GM12878 (cell line): ENCODE data around the gene M1AP. TPM values are rescaled to one million over a fixed set of nuclear protein-coding genes. Genes with fewer than 3 reads are reported as not detected.

ENCODE experiments used
- ATAC-seq: fragments of 200-7000 bp; cut with Tn5 transposase; 3 replicates; pipeline ENCODE4 v1.9.1; 2020; ENCODE audit warnings: mild to moderate bottlenecking, moderate library complexity
- BruUV-seq: library from RNA; stranded (reverse); fragments of 400-500 nt; replicated peaks from 2 replicates; lab custom pipeline; 2021; lab: Mats Ljungman, UMichigan
- CTCF ChIA-PET: fragments of 300-600 bp; sonication (Branson Sonifier 250); formaldehyde crosslinking; extraction: SDS; loops from one replicate; lab custom pipeline; 2021; ENCODE audit warnings: inconsistent platforms; lab: Yijun Ruan, JAX
- POLR2A ChIA-PET: fragments of 350-600 bp; formaldehyde crosslinking; extraction: SDS; loops from one replicate; lab custom pipeline; 2021; ENCODE audit warnings: inconsistent platforms; lab: Charles Lee
- RAD21 ChIA-PET: fragments of 300-600 bp; sonication (Branson Sonifier 250); formaldehyde crosslinking; loops from one replicate; lab custom pipeline; 2023; ENCODE audit warnings: antibody characterized with exemption; ENCODE audit not compliant: unreplicated experiment; lab: Charles Lee
- SMC1A ChIA-PET: fragments of 300-600 bp; sonication (Branson Sonifier 250); formaldehyde crosslinking; loops from one replicate; lab custom pipeline; 2023; ENCODE audit not compliant: unreplicated experiment, uncharacterized antibody; lab: Charles Lee
- DNase-seq: peaks from one replicate; pipeline ENCODE4 v3.0.0-alpha.2; 2011; ENCODE audit warnings: low read depth, low spot score
- FAIRE-seq: peaks from 3 replicates; lab custom pipeline; 2011; peaks lifted over from hg19 to GRCh38; lab: Jason Lieb, UNC
- H2AFZ ChIP-seq: 2 replicates; pipeline ENCODE4 v1.6.0; 2011; ENCODE audit warnings: low read depth, low read length, control low read depth; ENCODE audit not compliant: control insufficient read depth
- H3K27ac ChIP-seq: 2 replicates; pipeline ENCODE4 v1.5.1; 2011; ENCODE audit warnings: control low read depth; ENCODE audit not compliant: control insufficient read depth, insufficient read depth
- H3K27me3 ChIP-seq, 2 experiments: replicated peaks in 1 of 2; 2 replicates each; pipeline versions ENCODE4 v1.6.0 to v1.6.1; 2011; ENCODE audit warnings: low read length in 1 of 2; ENCODE audit not compliant: control insufficient read depth in 2 of 2, insufficient read depth in 2 of 2
- H3K36me3 ChIP-seq, 2 experiments: 2 replicates each; pipeline ENCODE4 v1.5.1; 2011; ENCODE audit warnings: low read length in 1 of 2; ENCODE audit not compliant: control insufficient read depth in 2 of 2, insufficient read depth in 2 of 2
- H3K4me1 ChIP-seq: 2 replicates; pipeline ENCODE4 v1.6.1; 2011; ENCODE audit warnings: mild to moderate bottlenecking, low read length, moderate library complexity, mixed read lengths; ENCODE audit not compliant: control insufficient read depth, insufficient read depth
- H3K4me2 ChIP-seq: 2 replicates; pipeline ENCODE4 v1.6.0; 2011; ENCODE audit warnings: control low read depth; ENCODE audit not compliant: control insufficient read depth, insufficient read depth
- H3K4me3 ChIP-seq: fragments of 200-600 bp; sonication (generic); 2 replicates; pipeline ENCODE4 v1.5.1; 2016
- H3K79me2 ChIP-seq: 2 replicates; pipeline ENCODE4 v1.6.0; 2011; ENCODE audit warnings: low read length; ENCODE audit not compliant: control insufficient read depth, insufficient read depth
- H3K9ac ChIP-seq: 2 replicates; pipeline ENCODE4 v1.8.0; 2011; ENCODE audit warnings: low read length, control low read depth, mixed read lengths; ENCODE audit not compliant: control insufficient read depth, insufficient read depth
- H3K9me3 ChIP-seq: replicated peaks from 3 replicates; pipeline ENCODE4 v1.5.1; 2011; ENCODE audit warnings: mild to moderate bottlenecking, low read length; ENCODE audit not compliant: control insufficient read depth, insufficient read depth
- H4K20me1 ChIP-seq: 2 replicates; pipeline ENCODE4 v1.6.0; 2011; ENCODE audit not compliant: control insufficient read depth, insufficient read depth
- IKZF2 ChIP-seq, 2 experiments: fragments of 450-650 bp; IDR thresholded peaks; 2 replicates each; pipeline ENCODE4 v1.6.1; 2017; ENCODE audit warnings: mild to moderate bottlenecking in 2 of 2, moderate library complexity in 2 of 2
- IRF4 ChIP-seq: IDR thresholded peaks from 2 replicates; pipeline ENCODE4 v1.6.1; 2011; ENCODE audit warnings: low read depth, low read length
- KDM1A ChIP-seq: fragments of 200-600 bp; sonication (generic); IDR thresholded peaks from 2 replicates; pipeline ENCODE4 v1.6.1; 2016; ENCODE audit warnings: borderline replicate concordance
- PML ChIP-seq: IDR thresholded peaks from 2 replicates; pipeline ENCODE4 v1.6.1; 2012; ENCODE audit warnings: low read length, inconsistent platforms
- RAD51 ChIP-seq: fragments of 450-650 bp; IDR thresholded peaks from 2 replicates; pipeline ENCODE4 v1.6.1; 2016; ENCODE audit warnings: moderate library complexity, mild to moderate bottlenecking, inconsistent platforms
- SREBF2 ChIP-seq: IDR thresholded peaks from 2 replicates; pipeline ENCODE4 v1.6.1; 2012; ENCODE audit warnings: mild to moderate bottlenecking, low read length
- ZNF622 ChIP-seq: fragments of 450-650 bp; IDR thresholded peaks from 2 replicates; pipeline ENCODE4 v1.6.1; 2017; ENCODE audit warnings: mild to moderate bottlenecking, inconsistent platforms
- WGBS: methylation state at CpG from one replicate; pipeline ENCODE4 v1.1.6; 2016; ENCODE audit warnings: low lambda C conversion rate; ENCODE audit not compliant: insufficient replicate concordance, insufficient coverage; ENCODE audit errors: missing lambda C conversion rate; 5-methylcytosine and 5-hydroxymethylcytosine counted together
- in situ Hi-C: fragments of 300-500 bp; cut with MboI; formaldehyde crosslinking; loops from 9 replicates; pipeline ENCODE4 v1.14.3; 2018; ENCODE audit warnings: mixed read lengths
- intact Hi-C: fragments of 100-400 bp; cut with micrococcal nuclease; formaldehyde crosslinking; loops from one replicate; pipeline ENCODE4 v1.14.2; 2022; ENCODE audit not compliant: unreplicated experiment
- polyA plus RNA-seq, 11 experiments: library from polyadenylated mRNA; depleted of rRNA in 4 of 11; unstranded in 6 of 11; stranded (reverse) in 5 of 11; fragments of >200 nt; fragmentation: Nextera tagmentation in 4 of 11; fragmentation: Illumina TruSeq in 1 of 11; extraction: Ambion mirVana in 4 of 11; extraction: Trizol in 1 of 11; gene quantifications; 1 replicate in 1 of 11; 2 replicates in 10 of 11; pipeline versions ENCODE4 v1.2.1 to v1.2.3, GENCODE V29; 2011 to 2016; ENCODE audit warnings: inconsistent platforms in 2 of 11, missing spikeins in 2 of 11, low read depth in 1 of 11
- total RNA-seq, 4 experiments: library from RNA; depleted of rRNA in 3 of 4; stranded (reverse); fragments of >200 nt in 3 of 4; fragmentation: Illumina TruSeq in 1 of 4; extraction: Trizol in 1 of 4; gene quantifications; 2 replicates each; pipeline versions ENCODE4 v1.2.1 to v1.2.3, GENCODE V29; 2013 to 2021
- TF ChIP-seq, protein P1 (sequence below): fragments of 450-650 bp; IDR thresholded peaks from 2 replicates; pipeline ENCODE4 v1.6.1; 2017; ENCODE audit warnings: mild to moderate bottlenecking, moderate library complexity
- TF ChIP-seq, protein P2 (sequence below), 3 experiments: IDR thresholded peaks in 2 of 3; conservative IDR thresholded peaks in 1 of 3; 2 replicates each; pipeline ENCODE4 v1.5.1; 2011; ENCODE audit warnings: low read depth in 3 of 3, low read length in 3 of 3, mild to moderate bottlenecking in 3 of 3, control low read depth in 2 of 3, moderate library complexity in 2 of 3, inconsistent platforms in 1 of 3, mixed read lengths in 1 of 3; ENCODE audit not compliant: control insufficient read depth in 2 of 3, insufficient read depth in 1 of 3; ENCODE audit errors: extremely low read depth in 1 of 3
- TF ChIP-seq, protein P3 (sequence below): IDR thresholded peaks from 2 replicates; pipeline ENCODE4 v1.6.1; 2011; ENCODE audit warnings: borderline replicate concordance, low read depth, mild to moderate bottlenecking, moderate library complexity, mixed read lengths, low read length; ENCODE audit not compliant: insufficient read depth; ENCODE audit errors: extremely low read length
- TF ChIP-seq, protein P4 (sequence below): fragments of 450-650 bp; conservative IDR thresholded peaks from 2 replicates; pipeline ENCODE4 v1.6.1; 2017; ENCODE audit warnings: mild to moderate bottlenecking, moderate library complexity

M1AP gene
- total and polyA plus RNA-seq, 10 of the 15 experiments (the other 5 are each of a cell fraction or from before 2014, with no cell fraction given): 0.04 to 0.32 (median 0.16) TPM; not detected in 4

DNA sequence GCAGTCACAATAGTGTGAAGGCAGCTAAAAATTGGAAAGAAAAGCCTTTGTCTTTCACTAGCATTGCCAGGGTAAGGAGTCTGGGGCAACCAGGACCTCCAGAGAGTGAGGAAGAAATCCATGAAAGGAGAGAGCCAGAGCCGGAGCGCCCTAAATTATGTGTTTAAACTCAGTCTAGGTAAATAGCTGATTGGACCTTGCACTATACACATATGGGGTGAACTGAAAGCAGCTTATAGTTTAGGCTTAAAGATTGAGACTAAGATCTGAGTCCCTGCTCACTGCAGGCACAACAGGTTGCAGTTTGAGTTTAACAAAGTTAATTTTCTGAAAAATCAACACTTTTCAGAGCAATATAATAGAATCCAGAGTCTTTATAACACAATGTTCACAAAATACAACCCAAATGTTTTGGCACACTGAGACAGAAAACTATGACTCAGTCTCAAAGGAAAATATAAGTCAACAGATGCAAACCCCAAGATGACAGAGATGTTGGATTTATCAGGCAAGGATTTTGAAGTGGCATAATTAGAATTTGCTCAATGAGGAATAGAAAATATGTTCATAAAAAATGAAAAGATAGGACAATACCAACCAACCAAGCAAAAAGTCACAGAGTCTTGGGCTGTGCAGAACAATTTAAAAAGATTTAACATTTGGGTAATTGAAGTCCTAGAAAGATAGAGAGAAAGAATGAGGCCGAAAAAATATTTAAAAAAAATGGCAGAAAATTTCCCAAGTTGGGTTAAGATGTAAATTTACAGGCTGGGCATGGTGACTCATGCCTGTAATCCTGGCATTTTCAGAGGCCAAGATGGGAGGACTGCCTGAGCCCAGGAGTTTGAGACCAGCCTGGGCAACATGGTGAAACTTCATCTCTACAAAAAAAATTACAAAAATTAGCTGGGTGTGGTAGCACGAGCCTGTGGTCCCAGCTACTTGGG, 54.0 kb downstream of the M1AP start:
- RAD21 ChIA-PET: interaction anchor here (1.6 kb wide), 1 partner anchor 10 kb away, joined by 5 read pairs; no protein-coding TSS in a partner anchor
- Histone ChIP-seq H2AFZ (no peak overlapping the region), H3K4me2 (no peak overlapping the region), H3K9me3 (no peaks in the 10 kb centered on the region), H4K20me1 (no peaks in the 10 kb centered on the region), H3K4me3 (no peak overlapping the region), H3K27me3 (no peaks in the 10 kb centered on the region), H3K79me2 (no peaks in the 10 kb centered on the region), H3K27ac (no peak overlapping the region), H3K9ac (no peak overlapping the region), H3K36me3 (no peaks in the 10 kb centered on the region), H3K4me1 (no peaks in the 10 kb centered on the region)
- CTCF ChIA-PET: interaction anchor here (0.6 to 12.8 kb wide), 5 partner anchors 10 to 281 kb away, joined by 3 to 280 read pairs (median 4); partner anchors contain the start of genes CCDC142 and TTC31
- TF ChIP-seq, protein P1, sequence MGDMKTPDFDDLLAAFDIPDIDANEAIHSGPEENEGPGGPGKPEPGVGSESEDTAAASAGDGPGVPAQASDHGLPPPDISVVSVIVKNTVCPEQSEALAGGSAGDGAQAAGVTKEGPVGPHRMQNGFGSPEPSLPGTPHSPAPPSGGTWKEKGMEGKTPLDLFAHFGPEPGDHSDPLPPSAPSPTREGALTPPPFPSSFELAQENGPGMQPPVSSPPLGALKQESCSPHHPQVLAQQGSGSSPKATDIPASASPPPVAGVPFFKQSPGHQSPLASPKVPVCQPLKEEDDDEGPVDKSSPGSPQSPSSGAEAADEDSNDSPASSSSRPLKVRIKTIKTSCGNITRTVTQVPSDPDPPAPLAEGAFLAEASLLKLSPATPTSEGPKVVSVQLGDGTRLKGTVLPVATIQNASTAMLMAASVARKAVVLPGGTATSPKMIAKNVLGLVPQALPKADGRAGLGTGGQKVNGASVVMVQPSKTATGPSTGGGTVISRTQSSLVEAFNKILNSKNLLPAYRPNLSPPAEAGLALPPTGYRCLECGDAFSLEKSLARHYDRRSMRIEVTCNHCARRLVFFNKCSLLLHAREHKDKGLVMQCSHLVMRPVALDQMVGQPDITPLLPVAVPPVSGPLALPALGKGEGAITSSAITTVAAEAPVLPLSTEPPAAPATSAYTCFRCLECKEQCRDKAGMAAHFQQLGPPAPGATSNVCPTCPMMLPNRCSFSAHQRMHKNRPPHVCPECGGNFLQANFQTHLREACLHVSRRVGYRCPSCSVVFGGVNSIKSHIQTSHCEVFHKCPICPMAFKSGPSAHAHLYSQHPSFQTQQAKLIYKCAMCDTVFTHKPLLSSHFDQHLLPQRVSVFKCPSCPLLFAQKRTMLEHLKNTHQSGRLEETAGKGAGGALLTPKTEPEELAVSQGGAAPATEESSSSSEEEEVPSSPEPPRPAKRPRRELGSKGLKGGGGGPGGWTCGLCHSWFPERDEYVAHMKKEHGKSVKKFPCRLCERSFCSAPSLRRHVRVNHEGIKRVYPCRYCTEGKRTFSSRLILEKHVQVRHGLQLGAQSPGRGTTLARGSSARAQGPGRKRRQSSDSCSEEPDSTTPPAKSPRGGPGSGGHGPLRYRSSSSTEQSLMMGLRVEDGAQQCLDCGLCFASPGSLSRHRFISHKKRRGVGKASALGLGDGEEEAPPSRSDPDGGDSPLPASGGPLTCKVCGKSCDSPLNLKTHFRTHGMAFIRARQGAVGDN: no peak
- TF ChIP-seq IRF4 (no peak), ZNF622 (no peak), KDM1A (no peak), SREBF2 (no peak), IKZF2 (IDR thresholded peaks at IDR 0.05) (no peak), RAD51 (no peak), PML (no peak)
- TF ChIP-seq, protein P2, sequence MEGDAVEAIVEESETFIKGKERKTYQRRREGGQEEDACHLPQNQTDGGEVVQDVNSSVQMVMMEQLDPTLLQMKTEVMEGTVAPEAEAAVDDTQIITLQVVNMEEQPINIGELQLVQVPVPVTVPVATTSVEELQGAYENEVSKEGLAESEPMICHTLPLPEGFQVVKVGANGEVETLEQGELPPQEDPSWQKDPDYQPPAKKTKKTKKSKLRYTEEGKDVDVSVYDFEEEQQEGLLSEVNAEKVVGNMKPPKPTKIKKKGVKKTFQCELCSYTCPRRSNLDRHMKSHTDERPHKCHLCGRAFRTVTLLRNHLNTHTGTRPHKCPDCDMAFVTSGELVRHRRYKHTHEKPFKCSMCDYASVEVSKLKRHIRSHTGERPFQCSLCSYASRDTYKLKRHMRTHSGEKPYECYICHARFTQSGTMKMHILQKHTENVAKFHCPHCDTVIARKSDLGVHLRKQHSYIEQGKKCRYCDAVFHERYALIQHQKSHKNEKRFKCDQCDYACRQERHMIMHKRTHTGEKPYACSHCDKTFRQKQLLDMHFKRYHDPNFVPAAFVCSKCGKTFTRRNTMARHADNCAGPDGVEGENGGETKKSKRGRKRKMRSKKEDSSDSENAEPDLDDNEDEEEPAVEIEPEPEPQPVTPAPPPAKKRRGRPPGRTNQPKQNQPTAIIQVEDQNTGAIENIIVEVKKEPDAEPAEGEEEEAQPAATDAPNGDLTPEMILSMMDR (IDR thresholded peaks at IDR 0.05 in 2 of 3, conservative IDR thresholded peaks at IDR 0.05 in 1 of 3; ENCODE audit: control insufficient read depth in 2 of 3, extremely low read depth in 1 of 3, insufficient read depth in 1 of 3, low read depth in 3 of 3, low read length in 3 of 3): no peak
- TF ChIP-seq, protein P3, sequence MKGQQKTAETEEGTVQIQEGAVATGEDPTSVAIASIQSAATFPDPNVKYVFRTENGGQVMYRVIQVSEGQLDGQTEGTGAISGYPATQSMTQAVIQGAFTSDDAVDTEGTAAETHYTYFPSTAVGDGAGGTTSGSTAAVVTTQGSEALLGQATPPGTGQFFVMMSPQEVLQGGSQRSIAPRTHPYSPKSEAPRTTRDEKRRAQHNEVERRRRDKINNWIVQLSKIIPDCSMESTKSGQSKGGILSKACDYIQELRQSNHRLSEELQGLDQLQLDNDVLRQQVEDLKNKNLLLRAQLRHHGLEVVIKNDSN: no peak
- TF ChIP-seq, protein P4, sequence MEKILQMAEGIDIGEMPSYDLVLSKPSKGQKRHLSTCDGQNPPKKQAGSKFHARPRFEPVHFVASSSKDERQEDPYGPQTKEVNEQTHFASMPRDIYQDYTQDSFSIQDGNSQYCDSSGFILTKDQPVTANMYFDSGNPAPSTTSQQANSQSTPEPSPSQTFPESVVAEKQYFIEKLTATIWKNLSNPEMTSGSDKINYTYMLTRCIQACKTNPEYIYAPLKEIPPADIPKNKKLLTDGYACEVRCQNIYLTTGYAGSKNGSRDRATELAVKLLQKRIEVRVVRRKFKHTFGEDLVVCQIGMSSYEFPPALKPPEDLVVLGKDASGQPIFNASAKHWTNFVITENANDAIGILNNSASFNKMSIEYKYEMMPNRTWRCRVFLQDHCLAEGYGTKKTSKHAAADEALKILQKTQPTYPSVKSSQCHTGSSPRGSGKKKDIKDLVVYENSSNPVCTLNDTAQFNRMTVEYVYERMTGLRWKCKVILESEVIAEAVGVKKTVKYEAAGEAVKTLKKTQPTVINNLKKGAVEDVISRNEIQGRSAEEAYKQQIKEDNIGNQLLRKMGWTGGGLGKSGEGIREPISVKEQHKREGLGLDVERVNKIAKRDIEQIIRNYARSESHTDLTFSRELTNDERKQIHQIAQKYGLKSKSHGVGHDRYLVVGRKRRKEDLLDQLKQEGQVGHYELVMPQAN: no peak
- intact Hi-C loops: no loop called here
- POLR2A ChIA-PET: no interaction called here
- 34% methylated on average over 4 of the region's 4 CpGs for WGBS
- SMC1A ChIA-PET: interaction anchor here (1.0 to 1.2 kb wide), 2 partner anchors 9 to 62 kb away, joined by 3 read pairs; no protein-coding TSS in a partner anchor
- BruUV-seq: no TSS peak
- FAIRE-seq: no peak
- no peak for ATAC-seq
- in situ Hi-C loops: loop anchor here (10.0 kb wide), 1 partner anchor 349 kb away; no protein-coding TSS in a partner anchor
- DNase-seq: no peak
